Subcutaneous adipose tissue (tissue), 4 donors: ENCODE data around the gene CCR6. TPM values are rescaled to one million over a fixed set of nuclear protein-coding genes. Genes with fewer than 3 reads are reported as not detected.

Experiments used
- CTCF ChIP-seq: fragments of 450-650 bp; IDR thresholded peaks from one replicate; pipeline ENCODE4 v1.5.1; 2016; ENCODE audit warnings: low read depth, mild to moderate bottlenecking, control low read depth, antibody characterized with exemption, moderate library complexity
- total RNA-seq, 4 donors: library from RNA; depleted of rRNA; stranded (reverse); fragments of >200 nt; gene quantifications; one replicate each; pipeline ENCODE4 v1.1.0, GENCODE V29; 2016

The CCR6 gene
- total RNA-seq, 4 donors from 2014 or later = 0.22 TPM; not detected in 3

DNA sequence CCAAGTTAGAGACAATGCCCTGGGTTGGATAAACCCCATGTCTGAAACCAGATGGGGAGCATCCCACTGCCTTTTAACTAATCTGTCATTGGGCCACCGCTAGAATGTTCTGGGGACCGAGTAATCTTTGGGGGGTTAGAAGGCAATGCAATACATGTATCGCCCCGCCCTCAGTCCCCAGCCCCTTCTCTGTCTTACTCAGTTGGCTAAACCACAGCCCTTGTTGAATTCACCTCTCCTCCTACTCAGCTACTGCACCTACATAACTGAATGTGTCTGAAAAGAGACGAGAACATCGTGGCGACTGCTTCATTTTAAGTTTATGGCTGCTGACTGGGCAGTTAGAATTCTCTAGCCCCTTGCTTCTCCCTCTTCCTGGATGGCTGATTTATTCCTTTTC, 15.1 kb upstream of the CCR6 start:
- no peak for TF ChIP-seq CTCF

GRCh38 chr6:167108278-167108677, 14.6 kb upstream of the CCR6 start:
- no peak for TF ChIP-seq CTCF

GRCh38 chr6:167109651-167110050, 13.2 kb upstream of the CCR6 start:
- TF ChIP-seq CTCF = no peak

GRCh38 chr6:167111597-167111996, 11.3 kb upstream of the CCR6 start:
- no peak for TF ChIP-seq CTCF

DNA sequence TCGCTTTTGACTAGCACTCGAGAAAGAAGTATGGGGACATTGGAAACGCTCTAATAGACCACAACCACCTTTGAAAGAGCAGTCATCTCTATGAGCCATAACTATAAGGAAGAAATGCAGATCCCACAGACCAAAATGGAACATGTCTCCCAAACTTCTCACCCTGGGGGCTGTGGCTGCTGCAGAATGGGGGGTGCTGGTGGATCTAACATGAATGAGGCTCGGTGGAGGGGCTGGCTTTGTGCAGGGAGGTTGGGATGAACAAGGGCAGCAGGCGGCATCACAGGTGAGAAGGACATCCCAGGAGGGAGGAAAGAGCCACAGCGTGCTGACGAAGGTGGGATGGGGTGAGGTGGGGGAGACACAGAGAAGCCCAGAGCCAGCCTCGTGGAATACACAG, 10.5 kb upstream of the CCR6 start:
- no peak for TF ChIP-seq CTCF

GRCh38 chr6:167113047-167113754, 9.7 kb upstream of the CCR6 start:
- no peak for TF ChIP-seq CTCF

DNA sequence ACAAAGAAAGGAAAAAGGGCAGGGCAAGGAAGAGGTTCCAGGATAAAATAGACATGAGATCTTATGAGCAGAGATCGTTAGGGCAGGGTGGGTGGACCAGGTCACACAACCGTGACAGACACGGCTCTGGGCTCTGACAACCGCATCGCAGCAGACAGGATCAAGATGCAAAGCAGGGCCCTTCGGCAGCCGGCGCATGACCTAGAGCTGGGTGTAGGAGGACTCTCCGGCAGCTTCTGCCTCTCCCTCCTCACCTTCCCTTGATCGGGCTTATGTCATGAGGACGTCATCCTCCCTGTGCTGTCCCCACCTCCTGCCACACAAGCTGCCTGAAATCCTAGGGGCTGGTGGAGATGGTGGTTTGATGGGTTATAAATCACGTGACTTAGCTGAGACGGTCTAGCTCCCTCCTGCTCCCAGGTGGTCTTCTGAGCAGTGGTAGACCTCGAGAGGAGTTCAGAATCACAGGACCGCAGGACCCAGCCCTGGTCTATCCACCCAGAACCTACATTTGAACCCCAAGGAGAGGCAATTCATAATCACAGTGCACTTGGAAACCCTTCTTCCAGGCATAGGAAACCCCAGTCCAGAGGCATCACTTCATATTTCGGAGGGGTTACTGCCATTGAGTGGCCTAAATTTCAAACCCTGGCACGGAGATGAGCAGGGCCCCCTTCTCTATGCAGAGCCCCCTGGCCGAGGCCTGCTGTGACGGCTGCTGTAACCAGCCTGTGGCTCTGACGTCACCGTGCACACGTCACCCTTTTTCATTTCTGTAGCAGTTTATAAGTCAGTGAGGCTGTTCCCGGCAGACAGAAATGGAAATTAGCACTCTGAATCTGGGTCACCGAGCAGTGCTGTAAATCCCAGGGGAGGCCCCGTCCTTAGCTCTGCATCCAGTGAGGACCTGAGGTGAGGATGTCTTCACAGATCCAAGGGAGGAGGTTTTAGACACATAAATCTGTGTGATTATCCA, 8.7 kb upstream of the CCR6 start:
- TF ChIP-seq CTCF = no peak
